Body of pancreas (tissue), 4 donors: ENCODE data around the gene IL17RE.

ENCODE experiments used
- CTCF ChIP-seq, 7 experiments: fragments of 450-650 bp in 4 of 7; fragments of 200-600 bp in 3 of 7; sonication (generic) in 3 of 7; IDR thresholded peaks; one replicate each; pipeline ENCODE4 v1.5.1; 2016 to 2019; ENCODE audit warnings: antibody characterized with exemption in 7 of 7
- POLR2A ChIP-seq, 3 donors: fragments of 450-650 bp; IDR thresholded peaks; one replicate each; pipeline ENCODE4 v1.6.1; 2016; ENCODE audit warnings: antibody characterized with exemption in 3 of 3, mild to moderate bottlenecking in 2 of 3

DNA sequence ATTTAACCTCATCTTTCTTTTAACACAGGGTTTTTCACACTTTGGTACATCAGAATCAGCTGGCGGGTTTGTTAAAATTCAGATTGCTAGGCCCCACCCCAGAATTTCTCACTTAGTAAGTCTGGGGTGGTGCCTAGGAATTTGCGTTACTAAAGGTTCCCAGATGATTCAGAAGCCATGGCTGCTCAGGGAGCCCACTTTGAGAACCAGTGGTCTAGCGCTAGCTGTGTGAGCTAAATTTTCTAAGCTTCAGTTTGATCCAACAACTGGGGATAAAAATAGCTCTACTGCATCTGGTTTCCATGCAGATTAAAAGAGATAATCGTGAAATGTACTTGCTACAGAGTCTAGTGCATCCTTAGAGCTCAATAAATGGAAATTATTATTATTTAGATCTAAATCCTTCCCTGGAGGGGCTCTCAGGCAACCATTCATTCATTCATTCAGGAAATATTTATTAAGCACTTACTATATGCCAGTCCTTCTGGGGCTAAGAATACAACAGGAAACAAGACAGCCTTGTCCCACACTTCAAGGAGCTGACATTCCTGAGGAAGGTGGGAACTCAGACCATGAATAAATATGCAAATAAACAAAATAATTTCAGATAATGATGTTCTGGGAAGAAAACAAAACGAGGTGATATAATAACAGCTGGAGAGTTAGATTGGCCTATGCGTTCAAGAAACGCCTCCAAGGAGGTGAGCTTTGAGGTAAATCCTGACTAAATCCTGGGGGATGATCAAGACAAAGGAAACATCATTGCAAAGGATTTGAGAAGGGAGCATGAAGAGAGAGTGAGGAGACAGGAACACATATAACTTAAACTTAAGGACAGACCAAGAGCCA is 18.7 kb upstream of the IL17RE start:
- TF ChIP-seq CTCF (IDR thresholded peaks at IDR 0.05) (no peak), POLR2A (IDR thresholded peaks at IDR 0.05) (no peak)
